Astrocyte (in vitro differentiated cells and primary cell): ENCODE measurements around the gene SHISA7. TPM values are rescaled to one million over a fixed set of nuclear protein-coding genes. Genes with fewer than 3 reads are reported as not detected.

ENCODE experiments used
- DNase-seq: peaks from one replicate; pipeline ENCODE4 v3.0.0-alpha.2; 2010; ENCODE audit warnings: low read depth
- FAIRE-seq: peaks from 2 replicates; lab custom pipeline; 2011; peaks lifted over from hg19 to GRCh38; lab: Jason Lieb, UNC
- H2AFZ ChIP-seq: 2 replicates; pipeline ENCODE4 v1.6.0; 2012; ENCODE audit warnings: low read depth, low read length, inconsistent platforms
- H3K27ac ChIP-seq: 2 replicates; pipeline ENCODE4 v1.5.1; 2011; ENCODE audit warnings: low read depth, low read length, inconsistent platforms
- H3K27me3 ChIP-seq: 2 replicates; pipeline ENCODE4 v1.6.0; 2011; ENCODE audit warnings: low read length, inconsistent platforms; ENCODE audit not compliant: insufficient read depth
- H3K36me3 ChIP-seq: 2 replicates; pipeline ENCODE4 v1.5.1; 2011; ENCODE audit warnings: low read length, inconsistent platforms; ENCODE audit not compliant: insufficient read depth
- H3K4me1 ChIP-seq: 2 replicates; pipeline ENCODE4 v1.5.1; 2011; ENCODE audit warnings: low read length, inconsistent platforms; ENCODE audit not compliant: insufficient read depth
- H3K4me2 ChIP-seq: 2 replicates; pipeline ENCODE4 v1.6.0; 2012; ENCODE audit warnings: low read length, inconsistent platforms
- H3K4me3 ChIP-seq: 2 replicates; pipeline ENCODE4 v1.5.1; 2011; ENCODE audit warnings: low read depth, mild to moderate bottlenecking, low read length, inconsistent platforms; ENCODE audit not compliant: insufficient read depth
- H3K79me2 ChIP-seq: 2 replicates; pipeline ENCODE4 v1.6.0; 2012; ENCODE audit warnings: mild to moderate bottlenecking, low read length, inconsistent platforms; ENCODE audit not compliant: insufficient read depth
- H3K9ac ChIP-seq: 2 replicates; pipeline ENCODE4 v1.6.0; 2012; ENCODE audit warnings: mild to moderate bottlenecking, low read length, inconsistent platforms
- H3K9me3 ChIP-seq: 2 replicates; pipeline ENCODE4 v1.5.1; 2012; ENCODE audit warnings: low read depth, mild to moderate bottlenecking, low read length, inconsistent platforms; ENCODE audit not compliant: insufficient read depth
- H4K20me1 ChIP-seq: 2 replicates; pipeline ENCODE4 v1.6.0; 2012; ENCODE audit warnings: low read length, inconsistent platforms; ENCODE audit not compliant: insufficient read depth
- H3K27ac Mint-ChIP-seq: one replicate; pipeline ENCODE4 v1.8.0; 2021; ENCODE audit warnings: mild to moderate bottlenecking, mixed read lengths; ENCODE audit not compliant: unreplicated experiment
- H3K27me3 Mint-ChIP-seq: one replicate; pipeline ENCODE4 v1.8.0; 2021; ENCODE audit warnings: low read depth, mixed read lengths; ENCODE audit not compliant: unreplicated experiment
- H3K36me3 Mint-ChIP-seq: one replicate; pipeline ENCODE4 v1.8.0; 2021; ENCODE audit warnings: low read depth, mixed read lengths; ENCODE audit not compliant: unreplicated experiment
- H3K4me1 Mint-ChIP-seq: one replicate; pipeline ENCODE4 v1.8.0; 2021; ENCODE audit warnings: low read depth, mixed read lengths; ENCODE audit not compliant: unreplicated experiment
- H3K4me3 Mint-ChIP-seq: one replicate; pipeline ENCODE4 v1.8.0; 2021; ENCODE audit warnings: mild to moderate bottlenecking, moderate library complexity, mixed read lengths; ENCODE audit not compliant: unreplicated experiment
- H3K9me3 Mint-ChIP-seq: one replicate; pipeline ENCODE4 v1.8.0; 2021; ENCODE audit warnings: mild to moderate bottlenecking, mixed read lengths; ENCODE audit not compliant: unreplicated experiment
- CTCF ChIP-seq: IDR thresholded peaks from 2 replicates; pipeline ENCODE4 v1.5.1; 2011; ENCODE audit warnings: low read depth, mild to moderate bottlenecking, inconsistent platforms, low read length, moderate library complexity; ENCODE audit not compliant: insufficient read depth
- EZH2 ChIP-seq: IDR thresholded peaks from 2 replicates; pipeline ENCODE4 v1.6.1; 2012; ENCODE audit warnings: mild to moderate bottlenecking, low read length, inconsistent platforms; ENCODE audit not compliant: insufficient read depth
- total RNA-seq: library from RNA; stranded (reverse); gene quantifications from 2 replicates; pipeline ENCODE4 v1.2.1, GENCODE V29; 2021

The SHISA7 gene
- total RNA-seq, 1 donor from 2014 or later, result 0.09 TPM

DNA sequence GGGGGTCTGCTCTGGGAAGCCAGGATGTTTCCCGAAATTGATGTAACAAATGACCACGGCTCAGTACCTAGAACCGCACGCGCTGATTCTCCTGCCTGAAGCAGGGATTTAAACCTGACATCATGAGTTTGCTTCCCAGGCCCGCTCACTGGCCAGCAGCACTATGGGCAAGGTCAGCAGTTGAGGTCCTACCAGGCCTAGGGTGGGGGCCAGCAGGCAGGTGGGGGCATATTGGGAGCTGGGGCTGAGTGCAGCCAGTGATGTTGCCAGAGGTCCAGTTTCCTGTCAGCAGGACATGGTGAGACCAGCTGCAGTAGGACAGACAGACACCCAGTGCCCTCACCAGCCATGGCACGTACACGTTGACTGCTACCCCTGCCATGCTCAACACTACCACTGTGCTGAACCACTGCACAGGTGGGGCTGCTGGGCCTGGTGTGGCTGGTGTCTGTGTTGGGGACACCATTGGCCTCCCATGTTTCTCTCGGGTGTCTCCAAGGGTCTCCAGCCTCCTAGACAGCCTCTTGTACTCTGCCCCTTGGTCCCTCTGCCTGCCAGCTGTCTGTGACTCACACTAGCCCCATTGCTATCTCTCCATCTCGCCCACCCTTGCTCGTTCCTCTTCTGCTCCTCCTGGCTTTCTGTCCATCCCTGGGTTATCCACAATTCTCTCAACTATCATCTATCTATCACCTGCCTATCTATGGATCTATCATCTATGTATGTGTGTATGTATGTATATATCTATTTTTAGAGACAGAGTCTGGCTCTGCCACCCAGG, 22.6 kb upstream of the SHISA7 start:
- Histone ChIP-seq H3K9me3 (no peaks in the 10 kb centered on the region), H3K4me3 (no peak overlapping the region), H3K9ac (no peak overlapping the region), H3K4me2 (no peak overlapping the region), H3K79me2 (no peaks in the 10 kb centered on the region), H3K36me3 (no peaks in the 10 kb centered on the region), H3K27ac (no peak overlapping the region), H4K20me1 (peaks cover 2% of the 10 kb centered on the region), H3K4me1 (peaks cover 2% of the 10 kb centered on the region), H3K27me3 (peaks cover 2% of the 10 kb centered on the region), H2AFZ (no peak overlapping the region)
- no peaks in the 10 kb centered on the region for H3K36me3 Mint-ChIP-seq
- no peak for DNase-seq
- H3K4me1 Mint-ChIP-seq, result peaks cover 5% of the 10 kb centered on the region
- FAIRE-seq, result no peak
- H3K27me3 Mint-ChIP-seq, result peaks cover 4% of the 10 kb centered on the region
- TF ChIP-seq CTCF (no peak), EZH2 (no peak)
- H3K27ac Mint-ChIP-seq, result no peak overlapping the region
- no peaks in the 10 kb centered on the region for H3K9me3 Mint-ChIP-seq
- peak overlapping the region; percentile 71 for H3K4me3 Mint-ChIP-seq

DNA sequence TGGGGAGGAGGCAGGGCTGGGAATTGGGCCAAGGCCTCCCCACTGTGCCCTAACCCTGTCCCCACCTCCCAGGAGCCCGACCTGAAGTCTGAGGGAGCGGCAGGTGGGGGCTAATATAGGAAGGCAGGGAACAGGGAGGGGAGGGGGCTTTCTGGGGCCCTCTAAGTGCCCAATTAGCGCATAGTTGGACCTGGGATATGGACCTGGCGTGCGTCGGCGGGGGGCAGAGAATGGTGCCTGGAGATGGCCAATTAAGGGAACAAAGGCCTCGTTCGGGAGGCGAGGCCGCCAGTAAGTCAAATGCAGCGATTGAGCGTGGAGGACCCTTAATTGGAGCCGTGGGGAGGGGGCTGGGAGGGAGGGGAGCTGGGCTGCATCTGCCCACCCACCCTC, 21.6 kb upstream of the SHISA7 start, which contains the start of gene C19orf85:
C19orf85 (minus strand) TSS at position 90 of the 393 bp plus-strand sequence. CDS start 197 bp downstream, outside the sequence.
- Histone ChIP-seq H3K9me3 (no peaks in the 10 kb centered on the region), H3K4me2 (no peak within 1 kb of the TSS), H2AFZ (no peak within 1 kb of the TSS), H4K20me1 (peaks cover 11% of the 10 kb centered on the region), H3K27ac (no peak within 1 kb of the TSS), H3K36me3 (no peaks in the 10 kb centered on the region), H3K79me2 (peaks cover 8% of the 10 kb centered on the region), H3K4me3 (no peak within 1 kb of the TSS), H3K9ac (no peak within 1 kb of the TSS), H3K27me3 (peaks cover 2% of the 10 kb centered on the region), H3K4me1 (peaks cover 9% of the 10 kb centered on the region)
- H3K4me3 Mint-ChIP-seq, result no peak within 1 kb of the TSS
- H3K9me3 Mint-ChIP-seq, result no peaks in the 10 kb centered on the region
- no peaks in the 10 kb centered on the region for H3K36me3 Mint-ChIP-seq
- TF ChIP-seq EZH2 (no peak), CTCF (no peak)
- DNase-seq (no peak), FAIRE-seq (no peak)
- peaks cover 4% of the 10 kb centered on the region for H3K27me3 Mint-ChIP-seq
- no peak within 1 kb of the TSS for H3K27ac Mint-ChIP-seq
- peaks cover 5% of the 10 kb centered on the region for H3K4me1 Mint-ChIP-seq
